Measurements from ENCODE around the gene CSK. TPM values are rescaled to one million over a fixed set of nuclear protein-coding genes. Genes with fewer than 3 reads are reported as not detected.

CSK gene
- total RNA-seq, 2 donors from 2014 or later = 64.3 to 68.5 TPM

GRCh38 chr15:74826921-74827320, 45.0 kb downstream of the CSK start:
- Histone ChIP-seq H3K4me3 (ENCODE audit: low read length) (no peak overlapping the region), H3K9me3 (ENCODE audit: control insufficient read depth, low read length) (no peaks in the 10 kb centered on the region), H3K27me3 (ENCODE audit: control insufficient read depth, insufficient read depth, low read length, poor library complexity, severe bottlenecking) (peaks cover 59% of the 10 kb centered on the region), H3K9ac (ENCODE audit: extremely low read depth, low read length, poor library complexity, severe bottlenecking) (no peak overlapping the region), H3K36me3 (ENCODE audit: control insufficient read depth, insufficient read depth, low read length) (no peaks in the 10 kb centered on the region), H3K4me1 (ENCODE audit: control insufficient read depth, insufficient read depth, low read length) (no peaks in the 10 kb centered on the region), H3K27ac (ENCODE audit: low read depth, low read length) (no peak overlapping the region)
- Mint-ChIP-seq H3K27me3 (ENCODE audit: insufficient read depth) (peaks cover 49% of the 10 kb centered on the region), H3K4me3 (no peak overlapping the region), H3K9me3 (no peaks in the 10 kb centered on the region), H3K4me1 (no peaks in the 10 kb centered on the region), H3K36me3 (ENCODE audit: low read depth) (no peaks in the 10 kb centered on the region), H3K27ac (no peak overlapping the region)
- 37 to 48% methylated on average over 13 to 19 of the region's 21 CpGs for WGBS, 2 experiments (ENCODE audit: insufficient coverage in 1 of 2, insufficient read length in 1 of 2)
- no peak for DNase-seq
- no peak for TF ChIP-seq CTCF (conservative IDR thresholded peaks at IDR 0.05)

- Mint-ChIP-seq H3K9me3 (no peaks in the 10 kb centered on the region), H3K4me3 (no peak overlapping the region), H3K27ac (no peak overlapping the region), H3K4me1 (no peaks in the 10 kb centered on the region), H3K27me3 (ENCODE audit: insufficient read depth) (peaks cover 49% of the 10 kb centered on the region), H3K36me3 (ENCODE audit: low read depth) (no peaks in the 10 kb centered on the region)
- Histone ChIP-seq H3K36me3 (ENCODE audit: control insufficient read depth, insufficient read depth, low read length) (no peaks in the 10 kb centered on the region), H3K27ac (ENCODE audit: low read depth, low read length) (no peak overlapping the region), H3K4me1 (ENCODE audit: control insufficient read depth, insufficient read depth, low read length) (no peaks in the 10 kb centered on the region), H3K9ac (ENCODE audit: extremely low read depth, low read length, poor library complexity, severe bottlenecking) (no peak overlapping the region), H3K27me3 (ENCODE audit: control insufficient read depth, insufficient read depth, low read length, poor library complexity, severe bottlenecking) (peaks cover 58% of the 10 kb centered on the region), H3K9me3 (ENCODE audit: control insufficient read depth, low read length) (no peaks in the 10 kb centered on the region), H3K4me3 (ENCODE audit: low read length) (no peak overlapping the region)
- DNase-seq = no peak
- TF ChIP-seq CTCF (conservative IDR thresholded peaks at IDR 0.05) = no peak
- 67 to 72% methylated on average over 4 to 5 of the region's 5 CpGs for WGBS, 2 experiments (ENCODE audit: insufficient coverage in 1 of 2, insufficient read length in 1 of 2)
Measured at GRCh38 chr15:74827614-74828013, 45.7 kb downstream of the CSK start.

- Mint-ChIP-seq H3K27me3 (ENCODE audit: insufficient read depth) (peaks cover 47% of the 10 kb centered on the region), H3K36me3 (ENCODE audit: low read depth) (no peaks in the 10 kb centered on the region), H3K9me3 (no peaks in the 10 kb centered on the region), H3K4me1 (no peaks in the 10 kb centered on the region), H3K4me3 (no peak overlapping the region), H3K27ac (no peak overlapping the region)
- Histone ChIP-seq H3K4me1 (ENCODE audit: control insufficient read depth, insufficient read depth, low read length) (no peaks in the 10 kb centered on the region), H3K4me3 (ENCODE audit: low read length) (no peak overlapping the region), H3K27me3 (ENCODE audit: control insufficient read depth, insufficient read depth, low read length, poor library complexity, severe bottlenecking) (peaks cover 49% of the 10 kb centered on the region), H3K9me3 (ENCODE audit: control insufficient read depth, low read length) (no peaks in the 10 kb centered on the region), H3K9ac (ENCODE audit: extremely low read depth, low read length, poor library complexity, severe bottlenecking) (no peak overlapping the region), H3K36me3 (ENCODE audit: control insufficient read depth, insufficient read depth, low read length) (no peaks in the 10 kb centered on the region), H3K27ac (ENCODE audit: low read depth, low read length) (no peak overlapping the region)
- no peak for DNase-seq
- TF ChIP-seq CTCF (conservative IDR thresholded peaks at IDR 0.05) = no peak
- 65 to 88% methylated on average over 4 to 6 of the region's 6 CpGs for WGBS, 2 experiments (ENCODE audit: insufficient coverage in 1 of 2, insufficient read length in 1 of 2)
Measured at GRCh38 chr15:74828835-74829234, 47.0 kb downstream of the CSK start.

Data from endodermal cell (in vitro differentiated cells).